ENCODE results near the gene POU6F2.

POU6F2 gene

DNA sequence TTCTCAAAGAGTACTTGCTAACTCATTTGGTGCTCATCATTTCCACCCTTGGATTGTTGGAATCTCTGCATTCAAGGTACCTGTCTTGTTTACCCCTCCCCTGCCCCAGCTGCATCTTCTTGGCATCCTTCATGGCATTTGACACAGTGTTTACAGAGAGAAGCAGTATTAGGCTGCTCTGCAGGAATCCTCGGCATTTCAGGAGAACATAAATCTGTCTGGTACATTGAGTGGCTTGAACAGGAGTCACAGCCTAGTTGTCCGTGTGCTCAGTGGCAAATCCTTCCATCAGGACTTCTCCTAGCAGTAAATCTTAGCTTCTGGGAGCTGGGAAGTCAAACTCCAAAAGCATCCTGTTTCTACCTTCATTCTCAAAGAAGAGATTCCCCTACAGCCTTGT is 451.7 kb downstream of the POU6F2 start:
- no peak for DNase-seq (ENCODE audit: extremely low read depth in 1 of 2, low read depth in 1 of 2)

GRCh38 chr7:39430441-39430840 is 452.7 kb downstream of the POU6F2 start:
- DNase-seq (ENCODE audit: extremely low read depth in 1 of 2, low read depth in 1 of 2), result no peak

GRCh38 chr7:39430909-39431641 is 453.4 kb downstream of the POU6F2 start:
- DNase-seq (ENCODE audit: extremely low read depth in 1 of 2, low read depth in 1 of 2), result no peak

GRCh38 chr7:39432368-39432767 is 454.7 kb downstream of the POU6F2 start:
- DNase-seq (ENCODE audit: extremely low read depth in 1 of 2, low read depth in 1 of 2), result no peak

GRCh38 chr7:39432807-39433416 is 455.2 kb downstream of the POU6F2 start:
- no peak for DNase-seq (ENCODE audit: extremely low read depth in 1 of 2, low read depth in 1 of 2)

GRCh38 chr7:39433550-39433949 is 455.8 kb downstream of the POU6F2 start:
- no peak for DNase-seq (ENCODE audit: extremely low read depth in 1 of 2, low read depth in 1 of 2)

- no peak for DNase-seq (ENCODE audit: extremely low read depth in 1 of 2, low read depth in 1 of 2)
These were observed 456.3 kb downstream of the POU6F2 start for GRCh38 chr7:39434012-39434411.

GRCh38 chr7:39446546-39446945 is 468.8 kb downstream of the POU6F2 start:
- DNase-seq (ENCODE audit: extremely low read depth in 1 of 2, low read depth in 1 of 2), result no peak

DNA sequence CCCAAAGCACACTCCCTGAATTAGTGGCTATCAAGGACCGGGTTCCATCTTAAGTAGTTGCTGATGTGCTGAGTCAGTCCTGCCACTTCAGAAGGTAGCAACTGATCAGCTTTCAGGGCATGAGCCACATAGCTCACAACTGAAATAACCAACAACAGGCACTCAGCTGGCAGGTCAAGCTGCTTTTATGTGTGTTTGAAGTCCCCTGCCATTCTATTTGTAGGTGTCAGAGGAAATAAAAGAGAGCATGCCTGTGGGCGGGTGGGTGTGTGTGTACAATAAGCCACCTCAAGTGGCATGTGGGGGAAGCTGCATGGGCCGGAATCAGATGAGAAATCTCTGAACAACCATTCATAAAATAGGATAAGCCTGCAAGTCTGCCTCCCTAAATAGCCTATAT is 474.2 kb downstream of the POU6F2 start:
- no peak for DNase-seq (ENCODE audit: extremely low read depth in 1 of 2, low read depth in 1 of 2)

- DNase-seq (ENCODE audit: extremely low read depth in 1 of 2, low read depth in 1 of 2), result peak in 1 of 2 donors; percentile 32
These were observed 476.1 kb downstream of the POU6F2 start for GRCh38 chr7:39453743-39454355.

- no peak for DNase-seq (ENCODE audit: extremely low read depth in 1 of 2, low read depth in 1 of 2)
These were observed 480.5 kb downstream of the POU6F2 start for GRCh38 chr7:39458061-39458745.

DNA sequence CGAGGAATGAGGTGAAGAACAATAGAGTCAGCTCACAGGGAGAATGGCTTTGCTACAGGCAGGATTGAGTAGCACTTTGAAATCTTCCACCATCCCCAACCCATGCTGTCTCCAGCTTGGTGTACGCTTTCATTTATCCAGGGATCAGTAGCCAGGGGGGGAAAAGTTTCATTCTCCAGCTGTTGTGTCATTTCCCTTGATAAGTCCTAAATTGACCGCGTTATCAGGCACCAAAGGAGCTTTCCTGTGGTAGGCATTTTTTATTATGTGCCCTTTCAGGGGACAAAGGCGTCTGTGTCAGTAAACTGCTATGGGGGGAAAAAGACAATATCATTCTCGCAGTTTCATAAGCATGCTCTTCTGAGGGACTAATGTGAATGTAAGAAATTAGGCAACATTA is 481.9 kb downstream of the POU6F2 start:
- no peak for DNase-seq (ENCODE audit: extremely low read depth in 1 of 2, low read depth in 1 of 2)

DNA sequence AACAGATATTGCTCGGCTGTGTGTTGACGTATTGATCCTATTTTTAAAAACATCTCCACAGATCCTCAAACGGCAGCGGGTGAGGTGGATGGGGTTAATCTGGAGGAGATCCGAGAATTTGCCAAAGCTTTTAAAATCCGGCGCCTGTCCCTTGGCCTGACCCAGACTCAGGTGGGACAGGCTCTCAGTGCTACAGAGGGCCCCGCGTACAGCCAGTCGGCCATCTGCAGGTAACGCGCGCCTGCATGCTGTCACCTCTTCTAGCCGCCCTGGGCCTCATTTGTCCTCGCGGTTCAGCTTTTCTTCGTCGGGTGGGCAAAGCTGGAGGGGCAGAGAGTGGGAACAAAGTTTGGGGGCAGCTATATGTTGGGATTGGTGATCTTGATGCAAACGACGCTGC is 482.8 kb downstream of the POU6F2 start:
- DNase-seq (ENCODE audit: extremely low read depth in 1 of 2, low read depth in 1 of 2), result no peak

DNA sequence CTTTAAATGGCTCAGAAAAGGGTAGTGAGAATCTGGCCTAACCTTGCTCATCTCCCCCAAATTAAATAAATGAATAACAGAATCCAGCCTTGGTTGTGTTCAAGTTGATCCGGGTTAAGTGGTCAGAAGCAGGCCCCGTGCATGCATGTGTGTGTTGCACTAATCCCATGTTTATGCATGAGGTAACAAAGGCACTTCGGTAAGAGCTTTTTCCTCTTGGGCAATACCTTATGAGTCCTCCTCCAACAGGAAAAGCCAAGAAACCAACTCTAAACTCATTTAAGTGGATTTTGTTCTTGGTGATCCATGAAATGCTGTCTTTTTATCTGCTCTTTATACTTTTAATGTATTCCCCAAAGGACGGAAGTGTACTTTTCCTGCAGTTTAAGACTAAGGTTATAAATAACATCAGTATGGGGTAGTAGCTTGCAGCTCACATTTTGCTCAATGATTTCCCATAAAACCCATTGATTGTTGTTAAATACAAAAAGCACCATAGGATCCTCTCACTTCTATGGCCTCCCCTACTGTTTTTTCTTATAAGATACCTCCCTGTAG is 483.6 kb downstream of the POU6F2 start:
- DNase-seq (ENCODE audit: extremely low read depth in 1 of 2, low read depth in 1 of 2), result no peak

GRCh38 chr7:39463252-39463651 is 485.5 kb downstream of the POU6F2 start:
- DNase-seq (ENCODE audit: extremely low read depth in 1 of 2, low read depth in 1 of 2), result no peak

DNA sequence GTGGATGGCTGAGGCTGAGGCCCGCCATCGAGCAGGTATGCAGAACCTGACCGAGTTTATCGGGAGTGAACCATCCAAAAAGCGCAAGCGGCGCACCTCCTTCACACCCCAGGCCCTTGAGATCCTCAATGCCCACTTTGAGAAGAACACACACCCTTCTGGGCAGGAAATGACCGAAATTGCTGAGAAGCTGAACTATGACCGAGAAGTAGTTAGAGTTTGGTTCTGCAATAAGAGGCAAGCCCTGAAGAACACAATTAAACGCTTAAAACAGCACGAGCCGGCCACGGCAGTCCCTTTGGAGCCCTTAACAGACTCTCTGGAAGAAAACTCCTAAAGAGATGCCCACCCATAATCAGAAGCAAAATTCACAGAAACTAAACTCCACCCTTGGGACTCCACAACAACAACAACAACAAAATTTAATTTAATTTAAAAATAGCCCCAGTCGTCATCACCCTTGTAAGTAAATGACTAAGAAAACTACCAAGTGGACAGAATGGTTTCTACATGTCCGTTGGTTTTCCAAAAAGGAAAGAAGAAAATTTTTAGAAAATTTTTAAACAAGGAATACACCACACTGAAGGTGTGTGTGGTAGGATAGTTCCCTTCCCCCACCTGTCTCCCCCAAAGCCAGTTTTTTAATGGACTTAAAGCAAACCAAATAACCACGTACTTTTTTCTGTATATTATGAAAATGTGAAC is 486.8 kb downstream of the POU6F2 start:
- DNase-seq (ENCODE audit: extremely low read depth in 1 of 2, low read depth in 1 of 2), result no peak

DNA sequence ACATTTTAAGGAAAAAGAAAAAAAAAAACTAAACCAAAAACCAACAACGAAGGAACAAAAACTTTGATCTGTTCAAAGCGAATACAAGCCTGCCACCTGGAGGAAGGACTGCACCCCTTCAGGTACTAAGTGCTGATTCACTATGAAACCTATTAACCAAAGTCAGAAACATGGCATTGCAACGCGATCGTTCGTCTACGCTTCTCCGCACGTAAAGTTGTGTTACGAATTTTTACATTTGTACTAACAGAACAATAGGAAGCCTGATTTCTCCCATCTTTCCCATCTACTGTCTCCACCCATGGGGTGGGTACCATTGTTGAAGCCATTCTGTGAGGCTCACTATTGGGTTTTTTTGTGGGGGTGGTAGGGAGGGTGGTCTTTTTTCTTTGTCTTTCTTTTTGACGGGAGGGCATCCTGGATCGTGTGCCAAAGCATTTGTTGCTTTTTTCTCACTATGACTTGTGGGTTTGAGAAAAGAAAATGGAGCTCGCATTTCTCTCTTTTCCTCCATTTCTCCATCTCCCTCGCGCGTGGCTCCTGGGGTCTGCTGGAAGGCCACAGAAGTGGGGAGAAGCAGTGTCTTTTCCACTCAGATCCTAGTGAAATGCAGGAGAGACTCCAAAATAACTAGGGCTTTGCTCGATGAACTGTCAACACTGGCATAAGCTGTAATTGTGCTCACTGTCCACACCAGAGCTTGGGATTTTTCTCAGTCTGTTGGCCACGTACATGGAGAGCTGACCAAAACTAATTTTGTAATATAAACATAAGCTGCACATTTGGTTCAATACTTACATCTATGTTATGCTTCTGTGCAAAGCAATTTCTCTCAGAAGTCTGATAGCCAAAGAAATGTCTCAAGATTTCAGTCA is 487.6 kb downstream of the POU6F2 start:
- peak in 1 of 2 donors; percentile 9 for DNase-seq (ENCODE audit: extremely low read depth in 1 of 2, low read depth in 1 of 2)

DNA sequence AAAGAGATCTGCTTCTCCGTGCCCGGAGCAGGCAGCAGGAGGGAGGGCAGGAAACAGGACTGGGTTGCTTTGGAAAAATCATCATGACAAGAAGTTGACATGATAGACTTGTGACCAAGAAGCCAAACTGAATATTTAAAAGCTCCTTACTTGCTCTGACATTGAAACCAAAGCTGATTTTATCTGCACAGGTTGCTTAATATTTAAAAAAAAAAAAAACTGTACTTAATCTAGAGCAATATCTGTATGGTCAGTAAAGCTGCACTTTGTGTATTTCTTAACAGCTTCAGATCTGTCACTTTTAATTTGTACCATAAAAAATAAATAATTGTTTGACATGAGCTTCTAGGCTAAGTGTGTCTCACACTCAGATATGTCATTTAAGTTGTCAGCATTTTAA is 490.6 kb downstream of the POU6F2 start:
- DNase-seq (ENCODE audit: extremely low read depth in 1 of 2, low read depth in 1 of 2), result no peak

DNA sequence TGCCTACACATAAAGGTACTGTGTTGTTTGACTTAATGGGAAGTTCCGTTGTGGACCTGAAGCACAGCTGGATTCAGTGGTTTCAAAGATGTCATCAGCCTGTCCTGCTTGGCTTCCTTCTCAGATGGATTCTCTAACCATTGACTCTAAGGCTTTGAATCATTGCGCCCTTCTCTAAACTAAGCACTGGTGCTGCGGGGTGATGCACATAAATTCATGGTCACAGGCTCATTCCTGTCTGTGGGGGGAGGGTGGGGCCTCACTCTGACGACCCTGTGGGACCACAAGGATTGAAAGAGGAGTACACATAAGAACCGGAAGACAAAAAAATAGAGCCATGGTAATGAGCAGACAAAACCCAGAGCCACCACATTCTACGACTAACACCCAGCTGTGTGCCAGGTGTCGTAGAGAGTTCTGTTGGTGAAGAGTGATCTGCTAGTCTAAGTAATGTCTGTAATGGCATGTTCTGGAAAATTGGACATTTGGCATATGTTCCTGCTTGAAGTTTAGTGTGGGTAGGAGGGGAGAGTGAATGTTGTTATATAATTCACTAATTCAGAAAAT is 491.2 kb downstream of the POU6F2 start:
- DNase-seq (ENCODE audit: extremely low read depth in 1 of 2, low read depth in 1 of 2), result no peak

Measured in stimulated activated CD8-positive, alpha-beta memory T cell treated with anti-CD3 and anti-CD28 coated beads, Interleukin-7, amount 100 ng/mL, for 48 hours (primary cell).